A673 (cell line): Measurements from ENCODE around the gene NUMA1.

Experiments
- CTCF ChIP-seq: fragments of 300-800, 200-600 bp; sonication (generic); conservative IDR thresholded peaks from 2 replicates; pipeline ENCODE4 v1.5.1; 2017; ENCODE audit warnings: low read depth, mild to moderate bottlenecking, antibody characterized with exemption, low read length, moderate library complexity, mixed read lengths
- EZH2 ChIP-seq: fragments of 200-600 bp; sonication (generic); IDR thresholded peaks from 2 replicates; pipeline ENCODE4 v1.6.1; 2017; ENCODE audit warnings: borderline replicate concordance, low read depth, mild to moderate bottlenecking, mixed read lengths, antibody characterized with exemption, low read length; ENCODE audit not compliant: poor library complexity, severe bottlenecking

GRCh38 chr11:72098741-72099140 is 18.4 kb upstream of the NUMA1 start:
- TF ChIP-seq CTCF (no peak), EZH2 (no peak)
